H9 (cell line): ENCODE results near the gene CD244. TPM values are rescaled to one million over a fixed set of nuclear protein-coding genes. Genes with fewer than 3 reads are reported as not detected.

Experiments
- DNase-seq: peaks from one replicate; pipeline ENCODE4 v3.0.0-alpha.2; 2017
- H2AFZ ChIP-seq: one replicate; pipeline ENCODE4 v1.6.1; 2013; ENCODE audit warnings: mild to moderate bottlenecking, low read length, control low read depth, moderate library complexity
- H2AK5ac ChIP-seq: 2 replicates; pipeline ENCODE4 v1.6.1; 2013; ENCODE audit warnings: low read length, control low read depth, mixed read lengths; ENCODE audit not compliant: insufficient read length
- H2BK120ac ChIP-seq: one replicate; pipeline ENCODE4 v1.6.1; 2013; ENCODE audit warnings: low read depth, mild to moderate bottlenecking, low read length, control low read depth, inconsistent platforms; ENCODE audit not compliant: poor library complexity, severe bottlenecking
- H2BK12ac ChIP-seq: 2 replicates; pipeline ENCODE4 v1.6.1; 2013; ENCODE audit warnings: low read length, control low read depth, mixed read lengths, low read depth; ENCODE audit not compliant: insufficient read length
- H2BK15ac ChIP-seq: 2 replicates; pipeline ENCODE4 v1.6.1; 2013; ENCODE audit warnings: low read depth, low read length, control low read depth
- H2BK20ac ChIP-seq: one replicate; pipeline ENCODE4 v1.6.1; 2013; ENCODE audit warnings: low read depth, mild to moderate bottlenecking, low read length, control low read depth, inconsistent platforms; ENCODE audit not compliant: poor library complexity, severe bottlenecking
- H2BK5ac ChIP-seq: 2 replicates; pipeline ENCODE4 v1.6.1; 2013; ENCODE audit warnings: low read length, control low read depth, mixed read lengths; ENCODE audit not compliant: insufficient read length
- H3K14ac ChIP-seq: 2 replicates; pipeline ENCODE4 v1.6.1; 2013; ENCODE audit warnings: low read length, control low read depth; ENCODE audit not compliant: insufficient read depth
- H3K18ac ChIP-seq: 2 replicates; pipeline ENCODE4 v1.6.1; 2013; ENCODE audit warnings: low read depth, mild to moderate bottlenecking, mixed read lengths, low read length, control low read depth; ENCODE audit not compliant: insufficient read length
- H3K23ac ChIP-seq: 2 replicates; pipeline ENCODE4 v1.6.1; 2013; ENCODE audit warnings: low read length, control low read depth, mixed read lengths, low read depth; ENCODE audit not compliant: insufficient read length
- H3K23me2 ChIP-seq: 2 replicates; pipeline ENCODE4 v1.6.1; 2013; ENCODE audit warnings: low read depth, mild to moderate bottlenecking, mixed read lengths, low read length, control low read depth; ENCODE audit not compliant: insufficient read length, poor library complexity, severe bottlenecking
- H3K27ac ChIP-seq: 2 replicates; pipeline ENCODE4 v1.5.1; 2013; ENCODE audit warnings: low read length, control low read depth, mixed read lengths, low read depth; ENCODE audit not compliant: insufficient read length
- H3K27me3 ChIP-seq: 2 replicates; pipeline ENCODE4 v1.6.1; 2013; ENCODE audit warnings: low read length, control low read depth, inconsistent platforms; ENCODE audit not compliant: insufficient read depth
- H3K4ac ChIP-seq: 2 replicates; pipeline ENCODE4 v1.6.1; 2013; ENCODE audit warnings: low read depth, mild to moderate bottlenecking, control low read depth, inconsistent platforms, low read length, moderate library complexity
- H3K4me1 ChIP-seq: 2 replicates; pipeline ENCODE4 v1.6.1; 2013; ENCODE audit warnings: low read length, control low read depth, inconsistent platforms; ENCODE audit not compliant: insufficient read depth
- H3K4me2 ChIP-seq: 2 replicates; pipeline ENCODE4 v1.6.1; 2013; ENCODE audit warnings: low read length, control low read depth, mixed read lengths; ENCODE audit not compliant: insufficient read length, insufficient read depth
- H3K56ac ChIP-seq: 2 replicates; pipeline ENCODE4 v1.6.1; 2013; ENCODE audit warnings: low read depth, mild to moderate bottlenecking, mixed read lengths, low read length, control low read depth; ENCODE audit not compliant: insufficient read length
- H3K79me1 ChIP-seq: 2 replicates; pipeline ENCODE4 v1.6.1; 2013; ENCODE audit warnings: low read depth, mild to moderate bottlenecking, moderate library complexity, low read length, control low read depth, inconsistent platforms; ENCODE audit not compliant: insufficient read depth, poor library complexity, severe bottlenecking
- H3K79me2 ChIP-seq: 2 replicates; pipeline ENCODE4 v1.6.1; 2013; ENCODE audit warnings: low read length, control low read depth, inconsistent platforms; ENCODE audit not compliant: insufficient read depth
- H3K9ac ChIP-seq: 2 replicates; pipeline ENCODE4 v1.6.1; 2013; ENCODE audit warnings: low read length, control low read depth, mixed read lengths; ENCODE audit not compliant: insufficient read length; ENCODE audit errors: extremely low read depth
- H3K9me3 ChIP-seq: one replicate; pipeline ENCODE4 v1.6.1; 2013; ENCODE audit warnings: low read depth, low read length, inconsistent platforms; ENCODE audit not compliant: control insufficient read depth
- H3T11ph ChIP-seq: one replicate; pipeline ENCODE4 v1.6.1; 2013; ENCODE audit warnings: mild to moderate bottlenecking, low read length, control low read depth, inconsistent platforms
- H4K20me1 ChIP-seq: one replicate; pipeline ENCODE4 v1.6.1; 2013; ENCODE audit not compliant: control insufficient read depth, insufficient read length, insufficient read depth
- H4K5ac ChIP-seq: 2 replicates; pipeline ENCODE4 v1.6.1; 2013; ENCODE audit warnings: low read depth, mild to moderate bottlenecking, mixed read lengths, low read length, control low read depth; ENCODE audit not compliant: insufficient read length
- H4K8ac ChIP-seq: replicated peaks from 2 replicates; pipeline ENCODE4 v1.6.1; 2013; ENCODE audit warnings: low read length, control low read depth, mixed read lengths, low read depth; ENCODE audit not compliant: insufficient read length
- H4K91ac ChIP-seq: 2 replicates; pipeline ENCODE4 v1.6.1; 2013; ENCODE audit warnings: low read depth, mild to moderate bottlenecking, moderate library complexity, mixed read lengths, low read length, control low read depth; ENCODE audit not compliant: insufficient read length
- H3K27ac Mint-ChIP-seq, 3 experiments: 2 replicates in 2 of 3; 3 replicates in 1 of 3; pipeline ENCODE4 v1.8.0; 2020 to 2021; ENCODE audit warnings: mixed read lengths in 3 of 3, mild to moderate bottlenecking in 1 of 3, moderate library complexity in 1 of 3
- H3K27me3 Mint-ChIP-seq: 2 replicates; pipeline ENCODE4 v1.8.0; 2021; ENCODE audit warnings: low read depth, mild to moderate bottlenecking, moderate library complexity, mixed read lengths
- H3K36me3 Mint-ChIP-seq, 3 experiments: 2 replicates in 2 of 3; 3 replicates in 1 of 3; pipeline ENCODE4 v1.8.0; 2020 to 2021; ENCODE audit warnings: low read depth in 3 of 3, mixed read lengths in 3 of 3; ENCODE audit not compliant: insufficient read depth in 1 of 3
- H3K4me1 Mint-ChIP-seq, 2 experiments: 2 replicates each; pipeline ENCODE4 v1.8.0; 2020; ENCODE audit warnings: mixed read lengths in 2 of 2
- H3K4me3 Mint-ChIP-seq, 2 experiments: 2 replicates in 1 of 2; 3 replicates in 1 of 2; pipeline ENCODE4 v1.8.0; 2020 to 2021; ENCODE audit warnings: mild to moderate bottlenecking in 2 of 2, mixed read lengths in 2 of 2, moderate library complexity in 1 of 2
- H3K9me3 Mint-ChIP-seq, 2 experiments: 2 replicates in 1 of 2; 3 replicates in 1 of 2; pipeline ENCODE4 v1.8.0; 2020; ENCODE audit warnings: mild to moderate bottlenecking in 2 of 2, mixed read lengths in 2 of 2, moderate library complexity in 1 of 2
- CTCF ChIP-seq: fragments of 200-600 bp; sonication (generic); conservative IDR thresholded peaks from 3 replicates; pipeline ENCODE4 v1.8.0; 2021; ENCODE audit warnings: antibody characterized with exemption, mild to moderate bottlenecking
- WGBS: extraction: QIAGEN DNeasy Blood & Tissue Kit; methylation state at CpG from one replicate; pipeline ENCODE4 v1.1.7; 2013; ENCODE audit warnings: missing lambda C conversion rate, low lambda C conversion rate, mixed read lengths; ENCODE audit not compliant: insufficient read length; ENCODE audit errors: extremely low coverage; 5-methylcytosine and 5-hydroxymethylcytosine counted together
- total RNA-seq: library from RNA; stranded (reverse); gene quantifications from 2 replicates; pipeline ENCODE4 v1.2.1, GENCODE V29; 2021

The CD244 gene
- total RNA-seq, 1 experiment from 2014 or later: not detected

GRCh38 chr1:160885042-160885441, 22.4 kb upstream of the CD244 start, which contains the start of gene ITLN1:
TSS of gene ITLN1 (minus strand) at chr1:160885180. CDS start at chr1:160884877, 303 bp downstream.
- H3K27me3 Mint-ChIP-seq: peaks cover 2% of the 10 kb centered on the region
- no peak within 1 kb of the TSS for H3K23ac ChIP-seq
- H3K4me1 Mint-ChIP-seq: no peaks in the 10 kb centered on the region

More at GRCh38 chr1:160885042-160885441, 22.4 kb upstream of the CD244 start, which contains the start of gene ITLN1:
- Histone ChIP-seq H3K4me2 (no peak within 1 kb of the TSS), H2BK120ac (no peak within 1 kb of the TSS), H3K4me1 (no peaks in the 10 kb centered on the region), H3K79me1 (no peaks in the 10 kb centered on the region), H4K91ac (no peak within 1 kb of the TSS), H3K23me2 (no peaks in the 10 kb centered on the region), H2BK5ac (no peak within 1 kb of the TSS), H3K79me2 (no peaks in the 10 kb centered on the region), H4K8ac (no peak within 1 kb of the TSS), H2AFZ (no peak within 1 kb of the TSS), H4K5ac (no peak within 1 kb of the TSS), H3K56ac (no peak within 1 kb of the TSS), H2BK15ac (no peak within 1 kb of the TSS), H3K27me3 (no peaks in the 10 kb centered on the region), H2BK12ac (no peak within 1 kb of the TSS), H4K20me1 (no peaks in the 10 kb centered on the region), H2AK5ac (no peak within 1 kb of the TSS), H3K4ac (no peak within 1 kb of the TSS), H3K14ac (no peak within 1 kb of the TSS; the same call in 1 of the 2 replicates), H3T11ph (no peak within 1 kb of the TSS), H2BK20ac (no peak within 1 kb of the TSS), H3K9me3 (no peaks in the 10 kb centered on the region), H3K18ac (no peak within 1 kb of the TSS), H3K27ac (no peak within 1 kb of the TSS), H3K9ac (no peak within 1 kb of the TSS)
- DNase-seq: no peak
- Mint-ChIP-seq H3K9me3 (no peaks in the 10 kb centered on the region), H3K27ac (no peak within 1 kb of the TSS), H3K4me3 (no peak within 1 kb of the TSS), H3K36me3 (no peaks in the 10 kb centered on the region)
- no peak for TF ChIP-seq CTCF
- no CpG with 5 or more reads among the region's 5 CpGs for WGBS
